ENCODE results near the gene ARHGAP42. TPM values are rescaled to one million over a fixed set of nuclear protein-coding genes. Genes with fewer than 3 reads are reported as not detected.

ARHGAP42 gene
- total and polyA plus RNA-seq, 10 of the 15 experiments (the other 5 are each of a cell fraction or from before 2014, with no cell fraction given), result 1.8 to 6.3 (median 3.2) TPM

DNA sequence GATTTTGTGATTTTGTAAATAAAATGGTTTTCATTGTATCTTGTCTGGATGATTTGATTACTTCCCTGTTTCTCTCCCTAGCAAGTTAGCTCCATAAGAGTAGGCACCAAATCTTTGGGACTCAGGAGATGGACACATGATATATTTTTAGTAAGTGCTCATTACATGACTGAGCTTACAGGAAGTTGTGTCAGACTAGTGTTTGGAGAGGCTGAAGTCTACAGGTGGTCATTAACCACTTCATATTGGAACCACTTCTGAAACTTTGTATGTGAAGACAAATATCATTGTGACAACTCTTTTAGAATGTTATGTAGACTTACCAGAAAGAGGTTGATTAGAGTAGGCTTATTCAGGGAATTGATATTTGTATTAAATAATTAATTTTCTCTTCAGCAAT lies 19.1 kb downstream of the ARHGAP42 start:
- DNase-seq (ENCODE audit: low read depth, low spot score) (no peak), FAIRE-seq (no peak), ATAC-seq (peak; percentile 81)
- Histone ChIP-seq H3K9ac (ENCODE audit: control insufficient read depth, insufficient read depth, low read length) (no peak overlapping the region), H4K20me1 (ENCODE audit: control insufficient read depth, insufficient read depth) (no peaks in the 10 kb centered on the region), H3K27ac (ENCODE audit: control insufficient read depth, insufficient read depth) (no peak overlapping the region), H3K36me3 (ENCODE audit: control insufficient read depth in 2 of 2, insufficient read depth in 2 of 2, low read length in 1 of 2) (no peaks in the 10 kb centered on the region), H3K4me3 (no peak overlapping the region), H3K79me2 (ENCODE audit: control insufficient read depth, insufficient read depth, low read length) (no peaks in the 10 kb centered on the region), H3K9me3 (replicated peaks; ENCODE audit: control insufficient read depth, insufficient read depth, low read length) (no peaks in the 10 kb centered on the region), H2AFZ (ENCODE audit: control insufficient read depth, low read depth, low read length) (no peak overlapping the region), H3K27me3 (replicated peaks in 1 of 2; ENCODE audit: control insufficient read depth in 2 of 2, insufficient read depth in 2 of 2, low read length in 1 of 2) (no peaks in the 10 kb centered on the region), H3K4me2 (ENCODE audit: control insufficient read depth, insufficient read depth) (peak overlapping the region; percentile 27), H3K4me1 (ENCODE audit: control insufficient read depth, insufficient read depth, low read length) (peaks cover 25% of the 10 kb centered on the region)
- SMC1A ChIA-PET (ENCODE audit: uncharacterized antibody, unreplicated experiment), result interaction anchor here (0.9 to 2.6 kb wide), 5 partner anchors 12 to 27 kb away, joined by 3 to 9 read pairs (median 3); no protein-coding TSS in a partner anchor
- RAD21 ChIA-PET (ENCODE audit: unreplicated experiment), result no interaction called here
- CTCF ChIA-PET, result interaction anchor here (1.3 to 3.6 kb wide), 4 partner anchors 15 to 129 kb away, joined by 3 to 23 read pairs (median 8); no protein-coding TSS in a partner anchor
- intact Hi-C loops (cut with micrococcal nuclease; ENCODE audit: unreplicated experiment) (no loop called here), in situ Hi-C loops (cut with MboI) (no loop called here)
- POLR2A ChIA-PET, result interaction anchor here (0.7 kb wide), 1 partner anchor 1184 kb away, joined by 3 read pairs; no protein-coding TSS in a partner anchor
- BruUV-seq (replicated peaks), result no TSS peak
- no peak for TF ChIP-seq NFXL1 (IDR thresholded peaks at IDR 0.05; ENCODE audit: borderline replicate concordance)
- no peak for TF ChIP-seq NR2F1 (conservative IDR thresholded peaks at IDR 0.05)
- no peak for TF ChIP-seq CBX3 (IDR thresholded peaks at IDR 0.05; ENCODE audit: borderline replicate concordance, low read depth)
- TF ChIP-seq YBX1 (IDR thresholded peaks at IDR 0.05), result no peak
- TF ChIP-seq, protein P1, sequence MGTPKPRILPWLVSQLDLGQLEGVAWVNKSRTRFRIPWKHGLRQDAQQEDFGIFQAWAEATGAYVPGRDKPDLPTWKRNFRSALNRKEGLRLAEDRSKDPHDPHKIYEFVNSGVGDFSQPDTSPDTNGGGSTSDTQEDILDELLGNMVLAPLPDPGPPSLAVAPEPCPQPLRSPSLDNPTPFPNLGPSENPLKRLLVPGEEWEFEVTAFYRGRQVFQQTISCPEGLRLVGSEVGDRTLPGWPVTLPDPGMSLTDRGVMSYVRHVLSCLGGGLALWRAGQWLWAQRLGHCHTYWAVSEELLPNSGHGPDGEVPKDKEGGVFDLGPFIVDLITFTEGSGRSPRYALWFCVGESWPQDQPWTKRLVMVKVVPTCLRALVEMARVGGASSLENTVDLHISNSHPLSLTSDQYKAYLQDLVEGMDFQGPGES (IDR thresholded peaks at IDR 0.05), result no peak
- no peak for TF ChIP-seq MYC (IDR thresholded peaks at IDR 0.05; ENCODE audit: insufficient read depth, insufficient read length, insufficient replicate concordance, low read length, severe bottlenecking)
- 0 out of 2 replicates have a peak, but pooled peaks have one; percentile 36 for TF ChIP-seq EED (IDR thresholded peaks at IDR 0.05; ENCODE audit: low read depth)
- no peak for TF ChIP-seq SREBF1 (IDR thresholded peaks at IDR 0.05; ENCODE audit: low read length)
- TF ChIP-seq RUNX3 (IDR thresholded peaks at IDR 0.05; ENCODE audit: low read length), result 0 out of 2 replicates have a peak, but pooled peaks have one; percentile 29
- peak; percentile 16; the same call in 1 of the 2 replicates for TF ChIP-seq JUNB (IDR thresholded peaks at IDR 0.05)
- TF ChIP-seq, protein P2, sequence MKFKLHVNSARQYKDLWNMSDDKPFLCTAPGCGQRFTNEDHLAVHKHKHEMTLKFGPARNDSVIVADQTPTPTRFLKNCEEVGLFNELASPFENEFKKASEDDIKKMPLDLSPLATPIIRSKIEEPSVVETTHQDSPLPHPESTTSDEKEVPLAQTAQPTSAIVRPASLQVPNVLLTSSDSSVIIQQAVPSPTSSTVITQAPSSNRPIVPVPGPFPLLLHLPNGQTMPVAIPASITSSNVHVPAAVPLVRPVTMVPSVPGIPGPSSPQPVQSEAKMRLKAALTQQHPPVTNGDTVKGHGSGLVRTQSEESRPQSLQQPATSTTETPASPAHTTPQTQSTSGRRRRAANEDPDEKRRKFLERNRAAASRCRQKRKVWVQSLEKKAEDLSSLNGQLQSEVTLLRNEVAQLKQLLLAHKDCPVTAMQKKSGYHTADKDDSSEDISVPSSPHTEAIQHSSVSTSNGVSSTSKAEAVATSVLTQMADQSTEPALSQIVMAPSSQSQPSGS (IDR thresholded peaks at IDR 0.05; ENCODE audit: low read length), result no peak
- TF ChIP-seq, protein P3, sequence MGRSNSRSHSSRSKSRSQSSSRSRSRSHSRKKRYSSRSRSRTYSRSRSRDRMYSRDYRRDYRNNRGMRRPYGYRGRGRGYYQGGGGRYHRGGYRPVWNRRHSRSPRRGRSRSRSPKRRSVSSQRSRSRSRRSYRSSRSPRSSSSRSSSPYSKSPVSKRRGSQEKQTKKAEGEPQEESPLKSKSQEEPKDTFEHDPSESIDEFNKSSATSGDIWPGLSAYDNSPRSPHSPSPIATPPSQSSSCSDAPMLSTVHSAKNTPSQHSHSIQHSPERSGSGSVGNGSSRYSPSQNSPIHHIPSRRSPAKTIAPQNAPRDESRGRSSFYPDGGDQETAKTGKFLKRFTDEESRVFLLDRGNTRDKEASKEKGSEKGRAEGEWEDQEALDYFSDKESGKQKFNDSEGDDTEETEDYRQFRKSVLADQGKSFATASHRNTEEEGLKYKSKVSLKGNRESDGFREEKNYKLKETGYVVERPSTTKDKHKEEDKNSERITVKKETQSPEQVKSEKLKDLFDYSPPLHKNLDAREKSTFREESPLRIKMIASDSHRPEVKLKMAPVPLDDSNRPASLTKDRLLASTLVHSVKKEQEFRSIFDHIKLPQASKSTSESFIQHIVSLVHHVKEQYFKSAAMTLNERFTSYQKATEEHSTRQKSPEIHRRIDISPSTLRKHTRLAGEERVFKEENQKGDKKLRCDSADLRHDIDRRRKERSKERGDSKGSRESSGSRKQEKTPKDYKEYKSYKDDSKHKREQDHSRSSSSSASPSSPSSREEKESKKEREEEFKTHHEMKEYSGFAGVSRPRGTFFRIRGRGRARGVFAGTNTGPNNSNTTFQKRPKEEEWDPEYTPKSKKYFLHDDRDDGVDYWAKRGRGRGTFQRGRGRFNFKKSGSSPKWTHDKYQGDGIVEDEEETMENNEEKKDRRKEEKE (IDR thresholded peaks at IDR 0.05), result no peak
- TF ChIP-seq RBBP5 (conservative IDR thresholded peaks at IDR 0.05), result no peak
- no peak for TF ChIP-seq TAF1 (IDR thresholded peaks at IDR 0.05; ENCODE audit: borderline replicate concordance, low read depth, low read length)
- no peak for TF ChIP-seq BRCA1 (IDR thresholded peaks at IDR 0.05; ENCODE audit: low read depth, low read length)
- TF ChIP-seq KDM1A (IDR thresholded peaks at IDR 0.05; ENCODE audit: borderline replicate concordance), result no peak
- TF ChIP-seq, protein P4, sequence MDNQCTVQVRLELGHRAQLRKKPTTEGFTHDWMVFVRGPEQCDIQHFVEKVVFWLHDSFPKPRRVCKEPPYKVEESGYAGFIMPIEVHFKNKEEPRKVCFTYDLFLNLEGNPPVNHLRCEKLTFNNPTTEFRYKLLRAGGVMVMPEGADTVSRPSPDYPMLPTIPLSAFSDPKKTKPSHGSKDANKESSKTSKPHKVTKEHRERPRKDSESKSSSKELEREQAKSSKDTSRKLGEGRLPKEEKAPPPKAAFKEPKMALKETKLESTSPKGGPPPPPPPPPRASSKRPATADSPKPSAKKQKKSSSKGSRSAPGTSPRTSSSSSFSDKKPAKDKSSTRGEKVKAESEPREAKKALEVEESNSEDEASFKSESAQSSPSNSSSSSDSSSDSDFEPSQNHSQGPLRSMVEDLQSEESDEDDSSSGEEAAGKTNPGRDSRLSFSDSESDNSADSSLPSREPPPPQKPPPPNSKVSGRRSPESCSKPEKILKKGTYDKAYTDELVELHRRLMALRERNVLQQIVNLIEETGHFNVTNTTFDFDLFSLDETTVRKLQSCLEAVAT (IDR thresholded peaks at IDR 0.05), result no peak

Measured in GM12878 (cell line).